GM15510 (cell line): Measurements from ENCODE around the gene ST8SIA5.

Experiments used
- POLR2A ChIP-seq: IDR thresholded peaks from 3 replicates; pipeline ENCODE4 v1.6.1; 2011; ENCODE audit warnings: borderline replicate concordance; ENCODE audit not compliant: insufficient read length; ENCODE audit errors: extremely low read depth

ST8SIA5 gene

DNA sequence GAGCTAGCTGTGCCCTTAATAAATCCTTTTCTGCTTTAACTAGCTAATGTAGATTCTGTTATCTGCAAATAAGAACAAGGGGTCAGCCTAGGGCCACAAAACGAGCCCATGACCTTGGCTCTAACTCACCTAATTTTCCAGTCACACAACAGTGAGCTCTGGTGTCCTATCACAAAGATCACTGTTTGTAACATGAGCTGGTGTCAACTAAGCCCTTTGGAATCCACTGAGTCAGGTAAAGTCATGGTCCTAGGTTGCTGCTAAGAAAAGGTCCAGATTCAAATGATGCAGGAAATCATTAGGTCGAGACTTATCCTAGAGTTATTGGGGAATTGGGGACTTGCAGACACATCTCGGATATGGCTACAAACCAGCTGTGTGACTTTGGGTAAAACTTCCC lies 49.9 kb downstream of the ST8SIA5 start:
- no peak for TF ChIP-seq POLR2A

DNA sequence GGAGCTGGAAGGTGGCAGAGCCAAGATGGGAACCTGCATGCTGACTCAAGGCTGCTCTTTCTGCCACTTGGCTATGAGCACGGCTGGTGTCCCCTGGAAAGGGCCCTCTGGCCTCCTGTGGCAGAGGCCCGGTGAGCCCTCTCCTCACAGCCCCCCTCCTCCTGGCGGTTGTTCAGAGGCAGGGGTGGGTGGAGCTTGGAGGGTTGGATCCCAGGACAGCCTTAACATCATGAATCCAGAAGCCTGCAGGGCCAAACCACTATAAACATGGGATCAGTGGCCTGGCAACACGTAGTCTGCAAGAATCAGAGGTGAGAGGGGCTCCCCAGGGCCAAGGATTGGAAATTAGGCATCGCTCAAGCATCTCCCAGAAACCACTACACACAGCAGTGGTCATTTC lies 51.3 kb downstream of the ST8SIA5 start:
- TF ChIP-seq POLR2A, result no peak

DNA sequence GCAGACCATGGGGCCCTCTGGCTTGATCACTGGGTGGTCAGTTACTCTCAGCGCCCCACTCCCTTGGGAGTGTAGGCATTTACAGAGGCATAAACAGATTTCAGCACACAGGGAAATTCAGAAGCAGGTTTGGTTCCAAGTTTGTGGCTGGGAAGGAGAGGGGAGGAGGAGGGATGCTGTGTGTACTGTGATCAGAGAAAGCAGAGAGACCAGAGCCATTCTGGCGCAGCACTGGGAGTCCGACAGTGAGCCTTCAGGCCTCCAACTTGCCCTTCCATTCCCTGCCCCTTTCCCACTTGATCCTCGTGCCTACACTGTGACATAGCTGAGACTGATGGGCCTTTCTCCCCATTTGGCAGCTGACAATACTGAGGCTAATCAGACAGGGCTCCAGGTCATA lies 52.0 kb downstream of the ST8SIA5 start:
- TF ChIP-seq POLR2A, result no peak

DNA sequence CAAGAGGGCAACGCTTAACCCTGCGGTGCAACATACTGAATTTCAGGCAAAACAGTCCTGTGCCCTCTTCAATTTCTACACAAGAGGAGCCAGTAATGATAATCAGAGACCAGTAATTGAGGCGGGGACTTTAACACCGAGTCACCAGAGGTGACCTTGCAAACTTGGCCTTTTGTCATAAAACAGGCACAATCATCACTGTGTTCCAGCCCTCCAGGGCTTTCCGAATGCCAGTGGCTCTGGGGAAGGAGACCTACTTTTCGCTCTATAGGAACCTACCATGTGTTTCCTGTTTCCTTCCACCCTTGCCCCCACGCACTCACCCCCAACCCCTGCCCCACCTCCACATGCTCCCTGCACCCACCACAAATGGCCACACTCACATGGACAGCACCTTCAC lies 52.7 kb downstream of the ST8SIA5 start:
- no peak for TF ChIP-seq POLR2A

DNA sequence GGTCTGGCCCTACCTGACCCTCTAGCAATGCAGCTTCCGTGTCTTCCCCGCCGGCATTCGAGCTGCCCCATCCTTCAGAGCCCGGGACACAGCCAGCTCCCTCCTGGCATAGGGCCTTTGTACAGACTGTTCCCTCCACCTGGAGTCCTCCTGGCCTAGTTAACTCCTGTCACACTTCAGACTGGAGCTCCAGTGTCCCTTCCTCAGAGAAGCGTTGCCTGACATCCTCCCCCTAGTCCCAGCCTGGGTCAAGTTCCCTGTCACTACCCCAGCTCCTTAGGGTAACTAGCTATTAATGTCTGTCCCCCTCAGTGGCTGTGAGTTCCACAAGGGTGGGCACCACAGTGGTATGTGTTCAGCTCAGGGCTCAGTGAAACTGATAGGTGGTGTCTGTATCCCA lies 54.4 kb downstream of the ST8SIA5 start:
- no peak for TF ChIP-seq POLR2A

DNA sequence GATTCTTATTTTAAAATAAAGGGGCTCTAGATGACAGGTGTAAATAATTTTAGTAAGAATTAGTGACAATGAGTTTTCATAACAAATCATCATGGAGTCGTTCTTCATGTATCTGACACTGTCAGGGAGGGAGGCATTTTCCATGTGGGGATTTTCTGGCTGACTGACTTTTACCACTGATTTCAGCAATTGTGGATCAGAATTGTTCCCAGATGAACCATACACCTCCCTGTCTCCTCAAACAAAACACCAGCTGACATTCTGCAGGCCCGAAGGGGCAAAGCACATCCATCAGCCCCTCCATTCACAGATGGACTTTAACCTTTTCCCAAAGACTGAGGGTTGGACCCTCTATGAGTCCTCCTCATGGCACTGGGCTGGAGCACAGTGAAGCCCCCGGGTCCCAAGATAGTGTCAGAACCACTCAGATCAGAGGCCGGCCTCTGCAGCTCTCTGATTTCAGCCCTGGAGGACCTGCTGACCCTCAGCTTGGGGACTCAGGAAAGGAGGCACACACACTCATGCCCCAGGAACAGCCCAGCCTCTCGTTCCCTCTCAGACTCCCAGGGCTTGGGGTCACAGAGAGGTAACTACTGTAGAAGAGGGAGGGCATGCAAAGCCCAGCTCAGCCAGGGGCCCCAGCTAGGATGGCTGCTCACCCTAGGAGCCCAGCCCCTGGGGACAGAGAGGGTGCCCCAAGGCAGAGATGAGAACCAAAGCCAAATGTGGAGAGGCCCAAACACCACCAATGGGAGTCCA lies 56.6 kb downstream of the ST8SIA5 start:
- no peak for TF ChIP-seq POLR2A

DNA sequence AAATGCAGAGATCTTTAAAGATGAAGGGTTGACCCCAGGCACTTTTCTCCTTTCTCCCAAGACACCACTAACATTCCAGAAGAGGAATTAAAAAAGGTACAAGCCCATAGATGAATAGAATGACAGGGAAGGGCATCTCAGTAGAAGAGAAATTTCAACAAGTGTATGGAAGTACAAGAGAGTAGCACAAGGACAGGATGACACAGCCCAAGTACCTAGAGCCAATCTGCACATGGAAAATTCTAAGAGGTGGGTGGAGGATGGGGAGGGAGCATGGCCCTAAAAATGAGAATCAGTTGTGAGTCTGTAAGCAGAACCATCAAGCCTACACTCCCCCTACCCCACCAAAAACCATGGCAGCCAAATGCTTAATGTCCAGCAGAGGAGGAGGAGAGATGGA lies 60.2 kb downstream of the ST8SIA5 start:
- no peak for TF ChIP-seq POLR2A

DNA sequence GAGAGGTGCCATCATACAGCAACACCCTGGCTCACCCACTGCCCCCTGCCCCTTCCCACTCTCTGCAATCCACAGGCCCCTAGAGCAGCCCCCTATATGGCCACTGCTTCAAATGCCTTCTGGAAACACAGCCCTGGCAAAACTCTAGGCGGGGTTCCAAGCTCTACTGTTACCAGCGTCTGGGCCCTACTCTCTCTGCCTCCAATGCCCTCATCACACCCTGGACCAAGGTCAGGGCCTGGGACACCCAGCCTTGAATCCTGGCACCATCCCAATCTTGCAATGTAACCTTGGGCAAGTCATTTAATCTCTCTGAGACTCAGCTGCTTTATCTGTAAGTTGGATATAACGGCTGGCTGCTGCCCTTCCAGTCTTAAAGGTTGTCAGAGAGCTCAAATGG lies 60.6 kb downstream of the ST8SIA5 start:
- no peak for TF ChIP-seq POLR2A

DNA sequence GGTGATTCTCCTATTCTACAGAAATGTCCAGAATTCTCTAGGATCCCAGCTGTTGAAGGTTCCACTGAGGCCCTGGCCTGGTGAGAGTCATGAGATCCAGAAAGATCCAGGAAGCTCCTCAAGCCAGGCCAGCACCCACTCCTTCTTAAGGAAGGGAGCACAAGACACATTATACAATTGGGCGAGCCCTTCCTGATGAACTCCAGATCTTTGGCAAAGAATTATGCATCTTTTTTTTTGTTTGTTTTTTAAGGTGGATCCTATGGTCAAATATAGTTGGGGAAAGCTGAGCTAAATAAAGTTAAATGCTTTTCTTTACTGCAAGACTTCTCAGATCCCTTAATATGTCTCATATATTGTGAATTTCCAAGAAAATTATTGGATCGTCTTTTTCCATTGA lies 62.9 kb downstream of the ST8SIA5 start:
- no peak for TF ChIP-seq POLR2A

DNA sequence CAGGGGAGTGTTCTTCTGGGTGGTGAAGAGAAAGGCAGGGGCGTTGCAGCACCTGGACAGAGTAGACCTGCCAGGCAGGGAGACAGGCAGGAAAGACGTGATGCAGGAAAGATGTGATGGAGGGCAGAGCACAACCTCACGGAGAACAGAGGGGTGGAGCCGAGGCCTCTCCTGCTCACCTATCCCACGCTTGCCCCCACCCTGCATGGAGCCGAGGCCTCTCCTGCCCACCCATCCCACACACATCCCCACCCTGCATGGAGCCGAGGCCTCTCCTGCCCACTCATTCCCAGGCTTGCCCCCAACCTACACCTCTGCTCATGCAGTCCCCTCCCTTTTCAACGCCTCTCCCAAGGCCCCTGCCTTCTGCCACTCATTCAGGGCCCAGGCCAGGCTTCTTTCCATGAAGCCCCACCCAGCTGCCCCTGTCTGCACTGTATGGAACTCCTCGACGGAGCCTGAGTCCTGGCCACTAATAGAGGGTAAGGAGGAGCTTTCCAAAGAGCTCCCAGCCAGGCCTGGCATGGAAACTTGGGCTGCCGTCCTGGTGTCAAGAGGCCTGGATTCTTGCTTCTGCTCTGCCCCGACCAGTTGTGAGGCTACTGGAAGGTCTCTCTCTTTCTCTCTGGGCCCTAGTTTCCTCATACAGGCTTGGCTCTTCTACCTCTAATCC lies 67.9 kb downstream of the ST8SIA5 start:
- TF ChIP-seq POLR2A, result no peak

DNA sequence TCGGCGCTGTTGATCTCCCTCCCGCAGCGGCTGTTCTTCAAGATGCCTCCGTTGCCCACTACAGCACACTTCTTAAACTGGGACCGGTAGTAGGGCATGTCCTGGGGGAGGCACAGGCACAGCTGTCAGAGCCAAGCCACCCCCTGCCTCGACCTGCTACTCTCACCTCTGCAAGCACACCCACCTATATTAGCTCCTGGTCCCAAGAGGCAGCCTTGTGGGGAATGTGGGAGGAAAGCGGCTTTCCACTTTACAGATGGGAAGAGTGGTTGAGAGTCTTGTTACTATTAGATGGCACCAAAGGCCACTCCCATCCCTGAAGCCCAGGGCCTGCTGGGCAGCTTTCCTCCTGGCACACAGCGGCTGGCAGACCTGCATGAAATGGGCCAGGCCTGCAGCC lies 70.7 kb downstream of the ST8SIA5 start:
- no peak for TF ChIP-seq POLR2A

DNA sequence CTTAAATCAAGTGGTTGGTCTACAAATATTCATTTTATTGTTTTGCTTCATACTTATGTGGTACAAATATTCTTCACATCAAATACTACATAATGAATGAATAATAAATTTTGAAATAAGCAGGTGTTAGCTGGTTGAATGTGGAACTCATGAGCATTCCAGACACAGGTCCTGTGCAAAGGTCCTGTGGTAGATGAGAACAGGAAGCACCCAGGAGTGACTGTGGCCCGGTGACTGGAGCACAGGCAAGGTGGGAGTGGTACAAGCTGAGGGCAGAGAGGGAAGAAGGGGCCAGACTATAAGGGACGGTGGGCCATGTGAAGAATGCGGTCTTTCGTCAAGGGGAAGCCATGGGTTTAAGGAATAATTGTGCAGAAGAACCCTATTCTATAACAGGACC lies 73.6 kb downstream of the ST8SIA5 start:
- no peak for TF ChIP-seq POLR2A

DNA sequence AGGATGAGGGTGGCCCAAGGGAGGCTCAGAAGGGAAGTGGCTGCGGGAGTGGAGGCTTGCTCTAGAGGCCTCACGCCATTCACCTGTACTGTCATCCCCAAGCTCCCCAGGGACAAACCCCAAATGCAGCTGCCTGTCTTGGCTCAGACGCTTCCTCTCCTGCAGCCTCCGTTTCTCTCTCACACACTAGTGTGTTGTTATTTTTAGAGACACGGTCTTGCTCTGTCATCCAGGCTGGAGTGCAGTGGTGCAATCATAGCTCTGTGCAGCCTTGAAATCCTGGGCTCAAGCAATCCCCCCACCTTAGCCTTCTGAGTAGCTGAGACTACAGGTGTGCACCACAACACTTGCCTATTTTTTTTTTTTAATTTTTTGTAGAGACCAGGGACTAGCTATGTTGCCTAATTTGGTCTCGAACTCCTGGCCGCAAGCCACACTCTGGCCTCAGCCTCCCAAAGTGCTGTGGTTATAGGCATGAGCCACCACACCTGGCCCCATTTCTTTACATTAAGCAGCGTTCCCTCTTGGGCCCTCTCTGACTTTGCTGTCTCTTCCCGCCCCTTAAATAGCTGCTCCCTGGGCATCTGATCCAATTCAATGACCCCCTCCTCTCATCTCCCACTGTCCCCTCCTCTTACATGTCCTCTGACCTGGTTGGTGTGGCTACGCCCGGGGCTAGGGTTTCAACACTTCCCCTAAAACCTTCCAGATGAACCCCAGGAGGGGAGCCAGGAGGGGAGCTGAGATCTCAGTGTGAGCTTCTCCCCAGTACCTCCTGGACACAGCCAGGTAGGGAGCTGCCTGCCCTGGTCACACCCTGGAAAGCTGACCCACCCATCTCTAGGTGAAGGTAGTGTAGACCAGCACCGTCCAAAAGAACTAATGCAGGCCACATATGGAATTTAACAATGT lies 75.8 kb downstream of the ST8SIA5 start:
- no peak for TF ChIP-seq POLR2A

DNA sequence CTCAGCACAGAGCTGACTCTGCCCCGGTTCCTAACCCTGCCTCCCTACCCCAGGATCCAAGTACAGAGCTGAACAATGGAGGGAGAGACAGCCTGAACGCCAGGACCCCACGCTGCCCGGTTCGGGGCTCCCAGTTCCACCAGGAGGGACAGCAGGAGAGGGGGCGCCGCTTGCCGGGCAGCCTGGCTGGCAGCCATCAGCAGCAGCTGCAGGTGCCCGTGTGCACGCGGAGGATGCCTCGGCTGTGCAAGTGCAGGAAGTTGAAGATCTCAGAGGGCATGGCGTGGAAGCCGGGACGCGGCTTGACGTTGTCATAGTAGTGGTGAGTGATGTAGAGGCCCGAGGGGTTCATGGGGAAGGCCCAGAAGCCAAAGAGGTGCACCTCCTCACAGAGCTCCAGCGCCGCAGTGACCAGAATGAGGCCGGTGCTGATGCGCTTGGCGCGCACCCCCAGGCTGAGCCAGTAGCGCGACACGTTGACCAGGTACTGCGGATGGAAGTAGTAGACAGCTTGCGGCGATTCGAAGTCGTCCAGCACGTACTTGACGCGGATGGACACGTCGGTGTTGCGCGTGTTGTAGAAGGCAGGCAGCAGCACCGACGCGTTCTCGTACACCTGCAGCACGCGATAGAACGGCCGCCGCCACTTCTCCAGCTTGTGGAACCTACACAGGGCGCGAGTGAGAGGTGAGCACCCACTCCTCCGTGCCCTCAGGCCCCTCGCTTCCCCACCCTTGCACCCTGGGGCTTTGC lies 76.8 kb downstream of the ST8SIA5 start:
- no peak for TF ChIP-seq POLR2A
